ENCODE data around the gene OGFOD1. TPM values are rescaled to one million over a fixed set of nuclear protein-coding genes. Genes with fewer than 3 reads are reported as not detected.
"Not testable (repeated sequence)": the region's sequence is repeated elsewhere in the genome, so short reads cannot be mapped to it uniquely, and the experiment has no call there.

Gene OGFOD1
- total RNA-seq, 2 donors from 2014 or later: 6.6 to 15.6 TPM

DNA sequence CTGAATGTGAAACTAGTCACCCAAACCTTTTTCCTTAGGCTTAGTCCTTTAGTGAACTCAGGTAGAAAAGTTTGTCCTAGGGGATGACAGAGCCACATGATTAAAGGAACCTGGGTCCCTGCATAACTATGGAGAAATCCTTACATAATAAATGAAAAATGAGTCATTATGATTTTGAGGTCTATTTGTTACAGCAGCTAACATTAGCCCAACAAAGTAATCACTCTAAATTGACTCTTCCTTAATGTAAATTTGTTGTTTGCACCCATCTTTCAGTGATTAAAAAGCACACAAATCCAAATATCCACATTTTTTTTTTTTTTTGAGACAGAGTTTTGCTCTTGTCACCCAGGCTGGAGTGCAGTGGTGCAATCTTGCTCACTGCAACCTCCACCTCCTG is 32.0 kb downstream of the OGFOD1 start:
- no peaks in the 10 kb centered on the region for H3K4me1 ChIP-seq
- H3K27me3 ChIP-seq: no peaks in the 10 kb centered on the region
- DNase-seq (no peak), ATAC-seq (no peak)
- H3K36me3 ChIP-seq (replicated peaks in 1 of 2; ENCODE audit: insufficient read depth in 1 of 2, low read depth in 2 of 2): peaks cover 0 to 7% of the 10 kb centered on the region in 2 donors
- no peak overlapping the region for H3K4me3 ChIP-seq
- TF ChIP-seq POLR2A (IDR thresholded peaks at IDR 0.05): no peak
- TF ChIP-seq, protein P1, sequence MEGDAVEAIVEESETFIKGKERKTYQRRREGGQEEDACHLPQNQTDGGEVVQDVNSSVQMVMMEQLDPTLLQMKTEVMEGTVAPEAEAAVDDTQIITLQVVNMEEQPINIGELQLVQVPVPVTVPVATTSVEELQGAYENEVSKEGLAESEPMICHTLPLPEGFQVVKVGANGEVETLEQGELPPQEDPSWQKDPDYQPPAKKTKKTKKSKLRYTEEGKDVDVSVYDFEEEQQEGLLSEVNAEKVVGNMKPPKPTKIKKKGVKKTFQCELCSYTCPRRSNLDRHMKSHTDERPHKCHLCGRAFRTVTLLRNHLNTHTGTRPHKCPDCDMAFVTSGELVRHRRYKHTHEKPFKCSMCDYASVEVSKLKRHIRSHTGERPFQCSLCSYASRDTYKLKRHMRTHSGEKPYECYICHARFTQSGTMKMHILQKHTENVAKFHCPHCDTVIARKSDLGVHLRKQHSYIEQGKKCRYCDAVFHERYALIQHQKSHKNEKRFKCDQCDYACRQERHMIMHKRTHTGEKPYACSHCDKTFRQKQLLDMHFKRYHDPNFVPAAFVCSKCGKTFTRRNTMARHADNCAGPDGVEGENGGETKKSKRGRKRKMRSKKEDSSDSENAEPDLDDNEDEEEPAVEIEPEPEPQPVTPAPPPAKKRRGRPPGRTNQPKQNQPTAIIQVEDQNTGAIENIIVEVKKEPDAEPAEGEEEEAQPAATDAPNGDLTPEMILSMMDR (IDR thresholded peaks at IDR 0.05): no peak
- no peaks in the 10 kb centered on the region for H3K9me3 ChIP-seq
- intact Hi-C loops (cut with DNase I): no loop called here
- no peak overlapping the region for H3K27ac ChIP-seq

DNA sequence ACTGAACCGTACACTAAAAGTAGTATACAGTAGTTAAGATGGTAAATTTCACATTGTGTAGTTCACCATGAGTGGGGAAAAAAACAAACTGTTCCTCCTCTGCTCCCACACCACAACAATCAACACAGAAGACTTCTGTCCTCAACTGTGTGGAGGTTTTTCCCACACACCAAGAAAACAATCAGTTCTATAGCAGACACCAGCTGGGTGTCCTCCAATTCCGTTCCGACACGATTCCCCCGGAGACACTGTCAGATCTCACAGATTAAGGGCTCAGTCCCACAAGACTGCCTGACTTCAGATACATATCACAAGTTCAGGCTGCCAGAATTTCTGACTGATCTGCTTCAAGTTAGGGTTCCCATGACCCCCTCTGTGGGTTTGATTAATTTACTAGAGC is 36.7 kb downstream of the OGFOD1 start:
- Histone ChIP-seq H3K27me3 (no peaks in the 10 kb centered on the region), H3K4me1 (no peaks in the 10 kb centered on the region), H3K27ac (no peak overlapping the region), H3K36me3 (replicated peaks in 1 of 2; ENCODE audit: insufficient read depth in 1 of 2, low read depth in 2 of 2) (peaks cover 0 to 4% of the 10 kb centered on the region in 2 donors), H3K9me3 (no peaks in the 10 kb centered on the region), H3K4me3 (no peak overlapping the region)
- ATAC-seq (no peak), DNase-seq (no peak)
- 69 to 80% methylated on average over 5 of the region's 5 CpGs for WGBS, 2 donors
- TF ChIP-seq, protein P1 (IDR thresholded peaks at IDR 0.05): no peak
- no peak for TF ChIP-seq POLR2A (IDR thresholded peaks at IDR 0.05)
- intact Hi-C loops (cut with DNase I): no loop called here

DNA sequence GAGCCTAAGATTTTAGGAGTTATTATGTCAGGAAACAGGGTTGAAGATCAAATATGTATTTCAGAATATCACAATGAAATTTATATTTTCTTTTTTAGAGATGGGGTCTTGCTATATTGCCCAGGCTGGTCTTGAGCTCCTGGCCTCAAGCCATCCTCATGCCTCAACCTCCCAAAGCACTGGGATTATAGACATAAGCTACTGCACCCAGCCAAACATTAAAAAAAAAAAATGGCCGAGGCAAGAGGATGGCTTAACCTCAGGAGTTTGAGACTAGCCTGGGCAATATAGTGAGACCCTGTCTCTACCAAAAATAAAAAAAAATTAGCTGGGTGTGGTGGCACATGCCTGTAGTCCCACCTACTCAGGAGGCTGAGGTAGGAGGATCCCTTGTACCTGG is 37.5 kb downstream of the OGFOD1 start:
- ATAC-seq; H3K4me1 ChIP-seq; DNase-seq; H3K27ac ChIP-seq; intact Hi-C loops (cut with DNase I); H3K36me3 ChIP-seq (replicated peaks in 1 of 2; ENCODE audit: insufficient read depth in 1 of 2, low read depth in 2 of 2); H3K9me3 ChIP-seq; H3K27me3 ChIP-seq; H3K4me3 ChIP-seq: not testable (repeated sequence)
- WGBS, 2 donors: 88 to 90% methylated on average over 1 of the region's 1 CpG

GRCh38 chr16:56491657-56492261 is 40.4 kb downstream of the OGFOD1 start:
- Histone ChIP-seq H3K36me3 (replicated peaks in 1 of 2; ENCODE audit: insufficient read depth in 1 of 2, low read depth in 2 of 2) (peaks cover 0 to 6% of the 10 kb centered on the region in 2 donors), H3K27ac (no peak overlapping the region), H3K27me3 (no peaks in the 10 kb centered on the region), H3K4me1 (no peaks in the 10 kb centered on the region), H3K4me3 (no peak overlapping the region), H3K9me3 (no peaks in the 10 kb centered on the region)
- TF ChIP-seq, protein P1 (IDR thresholded peaks at IDR 0.05): no peak
- TF ChIP-seq POLR2A (IDR thresholded peaks at IDR 0.05): no peak
- intact Hi-C loops (cut with DNase I): no loop called here
- DNase-seq (no peak), ATAC-seq (no peak)
- WGBS, 2 donors: 91 to 93% methylated on average over 4 of the region's 4 CpGs

GRCh38 chr16:56493126-56493525 is 41.8 kb downstream of the OGFOD1 start:
- no peak overlapping the region for H3K4me3 ChIP-seq
- H3K9me3 ChIP-seq: no peaks in the 10 kb centered on the region
- H3K4me1 ChIP-seq: no peaks in the 10 kb centered on the region
- 78 to 91% methylated on average over 2 of the region's 2 CpGs for WGBS, 2 donors
- ATAC-seq (no peak), DNase-seq (no peak)
- TF ChIP-seq POLR2A (IDR thresholded peaks at IDR 0.05): no peak
- TF ChIP-seq, protein P1 (IDR thresholded peaks at IDR 0.05): no peak
- peaks cover 0 to 10% of the 10 kb centered on the region in 2 donors for H3K36me3 ChIP-seq (replicated peaks in 1 of 2; ENCODE audit: insufficient read depth in 1 of 2, low read depth in 2 of 2)
- H3K27me3 ChIP-seq: no peaks in the 10 kb centered on the region
- no peak overlapping the region for H3K27ac ChIP-seq
- intact Hi-C loops (cut with DNase I): no loop called here

Measured in body of pancreas (tissue), 4 donors.